Liver (tissue), 9 donors: ENCODE data around the gene ETDA. TPM values are rescaled to one million over a fixed set of nuclear protein-coding genes. Genes with fewer than 3 reads are reported as not detected.
A peak's percentile ranks its signal among the peaks of the same experiment; 100 is the strongest.
"Not testable (repeated sequence)": the region's sequence is repeated elsewhere in the genome, so short reads cannot be mapped to it uniquely, and the experiment has no call there.

Source experiments
- DNase-seq: peaks from one replicate; pipeline ENCODE4 v3.0.0-alpha.2; 2017; ENCODE audit warnings: low spot score
- H3K27ac ChIP-seq, 2 donors: one replicate each; pipeline ENCODE4 v1.7.0; 2013; ENCODE audit warnings: inconsistent platforms in 2 of 2, low read length in 2 of 2, control low read depth in 1 of 2, low read depth in 1 of 2, mild to moderate bottlenecking in 1 of 2
- H3K27me3 ChIP-seq, 4 donors: one replicate each; pipeline versions ENCODE4 v1.6.1 to v1.7.0; 2013; ENCODE audit warnings: low read length in 3 of 4, inconsistent platforms in 1 of 4, mild to moderate bottlenecking in 1 of 4, moderate library complexity in 1 of 4; ENCODE audit not compliant: control insufficient read depth in 4 of 4, insufficient read depth in 4 of 4
- H3K36me3 ChIP-seq, 4 donors: one replicate each; pipeline versions ENCODE4 v1.6.1 to v1.7.0; 2013; ENCODE audit warnings: low read length in 3 of 4, mild to moderate bottlenecking in 3 of 4, low read depth in 1 of 4, moderate library complexity in 1 of 4; ENCODE audit not compliant: control insufficient read depth in 4 of 4, insufficient read depth in 3 of 4
- H3K4me1 ChIP-seq, 4 donors: one replicate each; pipeline versions ENCODE4 v1.6.1 to v1.7.0; 2013; ENCODE audit warnings: low read length in 3 of 4, mild to moderate bottlenecking in 3 of 4, moderate library complexity in 1 of 4; ENCODE audit not compliant: control insufficient read depth in 4 of 4, insufficient read depth in 4 of 4
- H3K4me3 ChIP-seq, 3 donors: one replicate each; pipeline versions ENCODE4 v1.6.1 to v1.7.0; 2013; ENCODE audit warnings: low read length in 3 of 3, control low read depth in 1 of 3, low read depth in 1 of 3, mild to moderate bottlenecking in 1 of 3
- H3K9ac ChIP-seq, 2 donors: one replicate each; pipeline ENCODE4 v1.7.0; 2013; ENCODE audit warnings: low read length in 2 of 2, mild to moderate bottlenecking in 2 of 2, moderate library complexity in 2 of 2, control low read depth in 1 of 2, low read depth in 1 of 2
- H3K9me3 ChIP-seq, 4 donors: one replicate each; pipeline versions ENCODE4 v1.6.1 to v1.7.0; 2013; ENCODE audit warnings: low read length in 3 of 4; ENCODE audit not compliant: control insufficient read depth in 4 of 4
- FOXA2 ChIP-seq: IDR thresholded peaks from 2 replicates; pipeline ENCODE4 v1.6.1; 2016; ENCODE audit warnings: antibody characterized with exemption
- HNF4A ChIP-seq, 2 donors: conservative IDR thresholded peaks; 2 replicates each; pipeline ENCODE4 v1.6.1; 2016; ENCODE audit warnings: antibody characterized with exemption in 2 of 2, mild to moderate bottlenecking in 2 of 2
- HNF4G ChIP-seq: IDR thresholded peaks from 2 replicates; pipeline ENCODE4 v1.6.1; 2016; ENCODE audit warnings: antibody characterized with exemption
- JUND ChIP-seq, 2 donors: IDR thresholded peaks; 2 replicates each; pipeline ENCODE4 v1.6.1; 2016; ENCODE audit warnings: antibody characterized with exemption in 2 of 2
- NR2F2 ChIP-seq: IDR thresholded peaks from 2 replicates; pipeline ENCODE4 v1.6.1; 2016; ENCODE audit warnings: antibody characterized with exemption
- RAD21 ChIP-seq, 2 donors: IDR thresholded peaks; 2 replicates each; pipeline ENCODE4 v1.6.1; 2016; ENCODE audit warnings: antibody characterized with exemption in 2 of 2, mild to moderate bottlenecking in 2 of 2
- REST ChIP-seq: IDR thresholded peaks from 2 replicates; pipeline ENCODE4 v1.6.1; 2016; ENCODE audit warnings: antibody characterized with exemption, mild to moderate bottlenecking
- RXRA ChIP-seq, 2 donors: IDR thresholded peaks; 2 replicates each; pipeline ENCODE4 v1.6.1; 2017 to 2018; ENCODE audit warnings: antibody characterized with exemption in 2 of 2, mild to moderate bottlenecking in 1 of 2
- SP1 ChIP-seq: IDR thresholded peaks from 2 replicates; pipeline ENCODE4 v1.6.1; 2018; ENCODE audit warnings: antibody characterized with exemption, mild to moderate bottlenecking
- YY1 ChIP-seq: IDR thresholded peaks from 2 replicates; pipeline ENCODE4 v1.6.1; 2016; ENCODE audit warnings: antibody characterized with exemption, mild to moderate bottlenecking
- ZBTB33 ChIP-seq: IDR thresholded peaks from 2 replicates; pipeline ENCODE4 v1.6.1; 2016; ENCODE audit warnings: antibody characterized with exemption
- WGBS: extraction: QIAGEN DNeasy Blood & Tissue Kit; methylation state at CpG from one replicate; pipeline ENCODE4 v1.1.7; 2013; 5-methylcytosine and 5-hydroxymethylcytosine counted together
- polyA plus RNA-seq, 2 donors: library from polyadenylated mRNA; stranded (reverse) in 1 of 2; unstranded in 1 of 2; fragments of 200-250 nt in 1 of 2; fragments of >200 nt in 1 of 2; fragmentation: Nextera tagmentation in 1 of 2; extraction: Ambion mirVana in 1 of 2; gene quantifications; one replicate each; pipeline versions ENCODE4 v1.2.1 to v1.2.3, GENCODE V29; 2013 to 2015
- total RNA-seq, 2 donors: library from RNA; depleted of rRNA; stranded (reverse); fragments of >200 nt; gene quantifications; one replicate each; pipeline ENCODE4 v1.2.3, GENCODE V29; 2014
- TF ChIP-seq, protein P1 (sequence below): IDR thresholded peaks from 2 replicates; pipeline ENCODE4 v1.6.1; 2016; ENCODE audit warnings: antibody characterized with exemption
- TF ChIP-seq, protein P2 (sequence below): fragments of 150-350 bp; IDR thresholded peaks from 2 replicates; pipeline ENCODE4 v1.5.1; 2017; ENCODE audit warnings: improper control_type of control experiment, low read depth, low read length; ENCODE audit not compliant: missing input control
- donor health status: healthy.
- donor health status: healthy.
- donor health status: healthy.
- donor health status: healthy.
- donor health status: healthy.

ETDA gene
- total and polyA plus RNA-seq, 4 donors = not detected

- no peaks in the 10 kb centered on the region for H3K36me3 ChIP-seq
- peaks cover 0 to 1% (median 0%) of the 10 kb centered on the region in 4 donors for H3K9me3 ChIP-seq
- H3K27ac ChIP-seq = no peak overlapping the region
- TF ChIP-seq SP1 = no peak
- TF ChIP-seq FOXA2 = no peak
- TF ChIP-seq RXRA (IDR thresholded peaks at IDR 0.05) = no peak
- TF ChIP-seq NR2F2 = no peak
- no peak for TF ChIP-seq ZBTB33
- DNase-seq = no peak
- H3K27me3 ChIP-seq = no peaks in the 10 kb centered on the region
- 99% methylated on average over 6 of the region's 6 CpGs for WGBS
- no peak overlapping the region for H3K9ac ChIP-seq
- H3K4me3 ChIP-seq = no peak overlapping the region
- H3K4me1 ChIP-seq = no peaks in the 10 kb centered on the region
Measured at GRCh38 chrX:135257469-135257868, 5.6 kb downstream of the ETDA start.

GRCh38 chrX:135260976-135261375, 9.1 kb downstream of the ETDA start:
- not testable (repeated sequence) for H3K9ac ChIP-seq, H3K4me3 ChIP-seq, H3K27me3 ChIP-seq, H3K36me3 ChIP-seq, DNase-seq, H3K9me3 ChIP-seq, H3K27ac ChIP-seq, H3K4me1 ChIP-seq
- WGBS = 90% methylated on average over 2 of the region's 2 CpGs

- not testable (repeated sequence) for H3K4me1 ChIP-seq, H3K9me3 ChIP-seq, H3K4me3 ChIP-seq, DNase-seq, H3K9ac ChIP-seq, H3K27ac ChIP-seq, H3K36me3 ChIP-seq, H3K27me3 ChIP-seq
- WGBS = 89% methylated on average over 8 of the region's 8 CpGs
Measured at GRCh38 chrX:135263376-135263775, 11.5 kb downstream of the ETDA start.

DNA sequence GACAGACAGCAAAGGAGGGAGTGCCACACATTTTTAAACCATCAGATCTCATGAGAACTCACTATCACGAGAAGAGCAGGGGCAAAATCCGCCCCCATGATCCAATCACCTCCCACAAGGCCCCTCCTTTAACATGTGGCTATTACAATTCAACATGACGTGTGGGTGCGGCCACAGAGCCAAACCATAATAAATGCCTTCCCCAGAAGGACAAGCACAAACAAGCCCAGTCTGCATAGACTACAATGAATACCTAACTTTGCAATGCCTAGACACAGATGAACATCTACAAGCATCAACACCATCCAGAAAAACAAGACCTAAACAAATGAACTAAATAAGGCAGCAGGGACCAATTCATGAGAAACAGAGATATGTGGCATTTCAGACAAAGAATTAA, 12.3 kb downstream of the ETDA start:
- H3K27ac ChIP-seq = no peak overlapping the region
- H3K9ac ChIP-seq = no peak overlapping the region
- peak overlapping the region in 1 of 3 donors; percentile 11 for H3K4me3 ChIP-seq
- H3K36me3 ChIP-seq = no peaks in the 10 kb centered on the region
- WGBS = 94% methylated on average over 4 of the region's 4 CpGs
- DNase-seq = no peak
- H3K27me3 ChIP-seq = no peaks in the 10 kb centered on the region
- no peak for TF ChIP-seq ZBTB33
- TF ChIP-seq, protein P1, sequence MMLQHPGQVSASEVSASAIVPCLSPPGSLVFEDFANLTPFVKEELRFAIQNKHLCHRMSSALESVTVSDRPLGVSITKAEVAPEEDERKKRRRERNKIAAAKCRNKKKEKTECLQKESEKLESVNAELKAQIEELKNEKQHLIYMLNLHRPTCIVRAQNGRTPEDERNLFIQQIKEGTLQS = no peak
- no peak for TF ChIP-seq RAD21 (IDR thresholded peaks at IDR 0.05)
- no peak for TF ChIP-seq HNF4G
- no peak for TF ChIP-seq HNF4A (conservative IDR thresholded peaks at IDR 0.05)
- TF ChIP-seq RXRA (IDR thresholded peaks at IDR 0.05) = no peak
- TF ChIP-seq FOXA2 = no peak
- TF ChIP-seq REST = no peak
- TF ChIP-seq YY1 = no peak
- TF ChIP-seq JUND (IDR thresholded peaks at IDR 0.05) = no peak
- TF ChIP-seq, protein P2, sequence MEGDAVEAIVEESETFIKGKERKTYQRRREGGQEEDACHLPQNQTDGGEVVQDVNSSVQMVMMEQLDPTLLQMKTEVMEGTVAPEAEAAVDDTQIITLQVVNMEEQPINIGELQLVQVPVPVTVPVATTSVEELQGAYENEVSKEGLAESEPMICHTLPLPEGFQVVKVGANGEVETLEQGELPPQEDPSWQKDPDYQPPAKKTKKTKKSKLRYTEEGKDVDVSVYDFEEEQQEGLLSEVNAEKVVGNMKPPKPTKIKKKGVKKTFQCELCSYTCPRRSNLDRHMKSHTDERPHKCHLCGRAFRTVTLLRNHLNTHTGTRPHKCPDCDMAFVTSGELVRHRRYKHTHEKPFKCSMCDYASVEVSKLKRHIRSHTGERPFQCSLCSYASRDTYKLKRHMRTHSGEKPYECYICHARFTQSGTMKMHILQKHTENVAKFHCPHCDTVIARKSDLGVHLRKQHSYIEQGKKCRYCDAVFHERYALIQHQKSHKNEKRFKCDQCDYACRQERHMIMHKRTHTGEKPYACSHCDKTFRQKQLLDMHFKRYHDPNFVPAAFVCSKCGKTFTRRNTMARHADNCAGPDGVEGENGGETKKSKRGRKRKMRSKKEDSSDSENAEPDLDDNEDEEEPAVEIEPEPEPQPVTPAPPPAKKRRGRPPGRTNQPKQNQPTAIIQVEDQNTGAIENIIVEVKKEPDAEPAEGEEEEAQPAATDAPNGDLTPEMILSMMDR = no peak
- H3K9me3 ChIP-seq = peaks cover 0 to 4% (median 2%) of the 10 kb centered on the region in 4 donors
- no peaks in the 10 kb centered on the region for H3K4me1 ChIP-seq
